ENCODE results near the gene ZNF277.

The ZNF277 gene

GRCh38 chr7:112358513-112358912 lies 152.0 kb downstream of the ZNF277 start:
- no peak for DNase-seq

GRCh38 chr7:112359086-112359485 lies 152.6 kb downstream of the ZNF277 start:
- DNase-seq: no peak

- no peak for DNase-seq
Measured at GRCh38 chr7:112360681-112361080, 154.2 kb downstream of the ZNF277 start.

- DNase-seq: no peak
Measured at GRCh38 chr7:112361154-112361553, 154.7 kb downstream of the ZNF277 start.

- DNase-seq: no peak
Measured at GRCh38 chr7:112362053-112362650, 155.7 kb downstream of the ZNF277 start.

- peak; percentile 46 for DNase-seq
Measured at GRCh38 chr7:112362731-112363131, 156.2 kb downstream of the ZNF277 start.

- no peak for DNase-seq
Measured at GRCh38 chr7:112364388-112364787, 157.9 kb downstream of the ZNF277 start.

GRCh38 chr7:112365551-112365950 lies 159.1 kb downstream of the ZNF277 start:
- no peak for DNase-seq

- no peak for DNase-seq
Measured at GRCh38 chr7:112366886-112367285, 160.4 kb downstream of the ZNF277 start.

- no peak for DNase-seq
Measured at GRCh38 chr7:112370436-112370835, 163.9 kb downstream of the ZNF277 start.

- no peak for DNase-seq
Measured at GRCh38 chr7:112371701-112372100, 165.2 kb downstream of the ZNF277 start.

GRCh38 chr7:112372101-112372500 lies 165.6 kb downstream of the ZNF277 start:
- DNase-seq: no peak

GRCh38 chr7:112377593-112377992 lies 171.1 kb downstream of the ZNF277 start:
- no peak for DNase-seq

- no peak for DNase-seq
Measured at GRCh38 chr7:112381311-112382091, 175.0 kb downstream of the ZNF277 start.

- DNase-seq: peak; percentile 21
Measured at GRCh38 chr7:112383671-112384417, 177.3 kb downstream of the ZNF277 start.

GRCh38 chr7:112385516-112385915 lies 179.0 kb downstream of the ZNF277 start:
- no peak for DNase-seq

- DNase-seq: no peak
Measured at GRCh38 chr7:112386619-112387018, 180.1 kb downstream of the ZNF277 start.

GRCh38 chr7:112390167-112390566 lies 183.7 kb downstream of the ZNF277 start:
- no peak for DNase-seq

- peak; percentile 48 for DNase-seq
Measured at GRCh38 chr7:112391079-112391821, 184.8 kb downstream of the ZNF277 start.

GRCh38 chr7:112391841-112392286 lies 185.4 kb downstream of the ZNF277 start:
- DNase-seq: peak; percentile 40

All from fibroblast of skin of back (primary cell).